Fibroblast of upper back skin (primary cell): ENCODE results near the gene NIFK.
"Not testable (repeated sequence)": the region's sequence is repeated elsewhere in the genome, so short reads cannot be mapped to it uniquely, and the experiment has no call there.

Experiments
- DNase-seq: peaks from one replicate; pipeline ENCODE4 v3.0.0-alpha.2; 2013

NIFK gene

GRCh38 chr2:121736462-121737336, at the start of gene NIFK:
NIFK (minus strand) TSS chr2:121736875; CDS start chr2:121736850, 25 bp downstream.
- DNase-seq: peak; percentile 97

- DNase-seq: no peak
These were observed 46.5 kb upstream of the NIFK start for GRCh38 chr2:121783180-121783579.

GRCh38 chr2:121778741-121779487, 42.2 kb upstream of the NIFK start:
- no peak for DNase-seq

GRCh38 chr2:121777699-121778058, 41.0 kb upstream of the NIFK start:
- peak; percentile 70 for DNase-seq

- peak; percentile 20 for DNase-seq
These were observed 40.4 kb upstream of the NIFK start for GRCh38 chr2:121776885-121777698.

DNA sequence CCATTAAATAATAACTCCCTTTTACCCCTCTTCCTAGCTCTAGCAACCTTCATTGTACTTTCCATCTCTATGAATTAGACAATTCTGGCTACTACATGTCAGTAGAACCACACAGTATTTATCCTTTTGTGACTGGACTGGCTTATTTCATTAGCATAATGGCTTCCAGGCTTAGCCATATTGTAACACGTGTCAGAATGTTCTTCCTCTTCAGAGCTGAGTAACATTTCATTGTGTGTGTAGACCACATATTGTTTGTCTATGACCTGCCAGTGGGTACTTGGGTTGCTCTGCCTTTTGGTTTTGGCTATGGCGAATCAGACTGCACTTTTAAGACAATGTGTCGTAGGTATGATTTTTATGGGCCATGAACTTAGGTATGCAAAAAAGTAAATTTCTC, 39.7 kb upstream of the NIFK start:
- no peak for DNase-seq

- no peak for DNase-seq
These were observed 37.6 kb upstream of the NIFK start for GRCh38 chr2:121774235-121774634.

DNA sequence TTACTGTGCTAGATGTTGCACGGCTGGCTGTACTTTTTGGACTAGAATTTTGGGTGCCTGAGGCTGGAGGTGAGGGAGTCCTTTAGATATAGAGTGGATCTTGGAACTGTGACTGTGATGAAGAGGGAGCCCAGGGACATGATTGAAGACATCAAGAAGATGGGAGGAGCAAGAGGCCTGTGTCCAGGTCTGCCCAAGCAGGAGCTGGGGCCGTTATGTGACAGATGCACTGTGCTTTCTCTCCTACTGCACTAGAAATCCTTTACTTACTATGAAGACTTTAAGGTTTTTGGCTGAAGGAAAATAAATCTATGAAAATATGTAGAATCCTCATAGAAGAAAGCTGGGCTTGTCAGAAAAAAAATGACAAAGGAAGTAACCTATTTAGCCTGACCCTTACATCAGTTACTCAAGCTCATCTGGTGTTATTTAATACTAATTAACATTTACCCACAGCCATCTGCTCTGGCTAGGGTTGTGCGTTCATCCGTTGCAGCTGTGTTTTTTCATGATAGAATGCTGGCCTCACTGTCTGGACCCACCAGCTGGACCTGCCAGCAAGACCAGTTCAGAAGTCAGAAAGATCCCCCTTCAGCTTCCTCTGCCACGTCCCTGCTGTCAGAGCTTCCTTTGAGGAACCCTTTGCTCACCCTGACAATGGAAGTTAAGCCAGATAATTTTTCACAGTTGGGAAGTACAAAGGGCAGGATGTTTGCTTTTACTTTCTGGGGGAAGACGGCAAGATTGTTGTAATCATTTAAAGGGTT, 35.5 kb upstream of the NIFK start:
- peak; percentile 25 for DNase-seq

- no peak for DNase-seq
These were observed 31.6 kb upstream of the NIFK start for GRCh38 chr2:121768143-121768755.

DNA sequence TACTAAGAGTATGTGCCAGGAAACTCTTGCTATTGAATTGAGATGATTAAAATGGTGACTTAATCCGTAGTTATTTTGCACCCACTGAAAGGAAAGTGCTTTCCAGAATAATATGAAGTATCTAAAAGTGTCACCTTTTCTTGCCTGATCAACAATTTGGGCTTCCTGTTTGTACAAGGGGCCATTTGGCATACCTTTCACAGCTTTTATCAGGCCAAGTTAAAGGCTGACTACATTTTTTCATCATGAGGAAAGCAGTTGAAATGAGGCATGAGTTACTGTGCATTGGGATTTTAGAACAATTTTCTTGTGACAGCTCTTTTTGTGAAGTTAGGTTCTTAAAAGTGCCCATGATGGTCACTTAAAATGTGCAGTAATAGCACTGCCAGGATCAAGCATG, 29.9 kb upstream of the NIFK start:
- no peak for DNase-seq

- DNase-seq: no peak
These were observed 28.1 kb upstream of the NIFK start for GRCh38 chr2:121764681-121765228.

DNA sequence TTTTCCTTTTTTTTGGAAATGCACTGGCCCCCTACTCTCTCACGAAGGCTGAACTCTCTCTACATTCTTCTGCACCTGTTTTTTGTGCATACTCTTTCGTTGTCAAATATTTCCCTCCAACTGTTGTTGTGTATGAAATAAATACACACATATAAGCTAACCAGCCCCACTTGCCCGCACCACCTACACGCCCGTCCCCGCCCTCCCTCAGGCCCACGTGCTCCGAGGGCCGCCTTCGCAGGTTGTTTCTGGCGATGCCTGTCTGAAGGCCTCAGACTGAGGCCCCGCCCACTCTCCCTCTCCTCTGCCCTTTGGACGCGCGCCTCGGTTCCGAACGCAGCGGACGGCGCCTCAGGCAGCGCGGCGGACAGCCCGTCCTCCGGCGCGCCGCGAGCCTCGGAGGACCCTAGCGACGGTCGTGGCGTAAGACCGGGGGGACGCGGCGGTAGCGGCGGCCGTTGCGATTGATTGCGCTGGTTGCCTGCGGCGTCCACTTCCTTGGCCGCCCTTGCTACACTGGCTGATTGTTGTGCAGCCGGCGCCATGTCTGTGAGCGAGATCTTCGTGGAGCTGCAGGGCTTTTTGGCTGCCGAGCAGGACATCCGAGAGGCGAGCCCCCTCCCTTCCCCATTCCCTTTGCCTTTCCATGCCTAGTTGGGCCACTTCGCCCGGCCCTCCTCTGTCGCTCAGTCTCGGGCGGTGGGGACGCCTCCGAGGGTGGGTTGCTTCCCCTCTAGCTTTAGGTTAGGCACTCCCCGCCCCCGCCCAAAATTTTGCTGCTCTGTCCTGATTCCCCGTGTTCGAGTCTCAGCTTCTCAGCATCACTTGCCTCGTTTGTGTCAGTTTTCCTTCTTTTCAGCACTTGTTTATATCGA, 18.8 kb upstream of the NIFK start, which contains the start of gene TSN:
TSS of gene TSN (plus strand) at position 415 of the 875 bp plus-strand sequence. CDS start at position 544, 129 bp downstream.
- peak; percentile 97 for DNase-seq

- no peak for DNase-seq
These were observed 18.2 kb upstream of the NIFK start for GRCh38 chr2:121754851-121755236.

DNA sequence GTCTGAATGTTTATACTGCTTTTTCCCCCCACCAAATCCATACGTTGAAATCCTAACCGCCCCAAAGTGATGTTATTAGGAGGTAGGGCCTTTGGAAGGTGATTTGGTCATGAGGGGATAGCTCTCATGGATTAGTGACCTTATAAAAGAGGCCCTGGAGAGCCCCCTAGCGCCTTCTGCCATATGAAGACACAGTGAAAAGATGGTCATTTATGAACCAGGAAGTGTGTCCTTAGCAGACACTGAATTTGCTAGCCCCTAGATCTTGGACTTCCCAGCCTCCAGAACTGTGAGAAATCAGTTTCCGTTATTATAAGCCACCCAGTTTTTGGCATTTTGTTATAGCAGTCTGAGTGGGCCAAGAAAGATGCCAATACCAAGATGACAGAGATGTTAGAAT, 11.5 kb upstream of the NIFK start:
- peak; percentile 63 for DNase-seq

DNA sequence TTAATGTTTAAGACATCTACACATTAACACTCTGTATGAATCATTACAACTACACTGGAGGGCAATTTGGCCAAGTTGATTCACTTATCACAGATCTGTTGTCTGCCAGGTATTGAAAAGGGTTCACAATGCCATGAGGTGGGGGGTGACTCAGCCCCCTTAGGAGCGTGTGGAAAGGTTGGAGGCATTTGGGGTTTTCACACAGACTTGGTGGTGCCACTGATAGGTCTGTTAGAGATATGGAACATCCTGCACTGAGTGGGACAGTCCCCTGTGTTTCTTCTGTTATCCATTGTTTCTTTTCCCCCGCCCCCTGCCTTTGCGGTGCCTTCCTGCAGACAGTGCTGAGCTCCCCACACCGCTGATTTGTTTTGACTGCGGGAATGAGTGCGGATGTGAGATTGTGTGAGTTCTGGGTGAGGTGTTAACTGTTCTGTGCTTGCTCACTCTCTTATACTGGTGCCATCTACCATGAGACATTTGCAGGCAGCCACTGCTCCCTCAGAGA, 9.4 kb upstream of the NIFK start:
- no peak for DNase-seq

- DNase-seq: no peak
These were observed 4.8 kb upstream of the NIFK start for GRCh38 chr2:121741450-121741849.

DNA sequence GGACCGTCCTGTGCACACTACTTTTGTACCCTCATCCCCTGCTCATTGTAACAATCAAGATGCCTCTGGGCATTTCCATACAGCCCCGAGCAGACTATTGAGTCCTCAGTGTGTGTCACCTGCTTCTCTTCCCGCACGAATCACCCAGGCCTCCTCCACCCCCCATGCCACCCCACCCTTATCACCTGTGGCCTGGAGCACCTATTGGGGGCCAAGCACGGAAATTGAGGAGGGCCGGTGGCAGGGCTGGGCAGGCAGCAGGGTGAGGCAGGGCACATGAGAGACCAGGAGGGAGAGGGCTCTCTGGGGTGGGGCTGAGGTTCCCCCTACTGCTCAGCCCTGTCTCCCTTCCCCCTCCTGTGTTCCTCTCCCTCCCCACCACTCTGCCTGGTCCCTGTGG, 4.3 kb upstream of the NIFK start:
- no peak for DNase-seq

- no peak for DNase-seq
These were observed 574 bp downstream of the NIFK start for GRCh38 chr2:121736140-121736461.

- DNase-seq: no peak
These were observed 1.1 kb downstream of the NIFK start for GRCh38 chr2:121735518-121736074.

GRCh38 chr2:121734544-121734943, 2.1 kb downstream of the NIFK start:
- DNase-seq: not testable (repeated sequence)
